Neural cell (in vitro differentiated cells): ENCODE measurements around the gene ANKRD63.

Experiments
- EP300 ChIP-seq: fragments of 450-650 bp; conservative IDR thresholded peaks from 2 replicates; pipeline ENCODE4 v1.6.1; 2014; ENCODE audit warnings: antibody characterized with exemption, mild to moderate bottlenecking, moderate library complexity; ENCODE audit not compliant: poor library complexity, severe bottlenecking
- EZH2 ChIP-seq: fragments of 200-600, 300-800 bp; shearing (Covaris generic), sonication (generic); IDR thresholded peaks from 2 replicates; pipeline ENCODE4 v1.6.1; 2014; ENCODE audit warnings: antibody characterized with exemption, low read length, borderline replicate concordance, mild to moderate bottlenecking; ENCODE audit not compliant: insufficient read depth, poor library complexity, severe bottlenecking
- MXI1 ChIP-seq: fragments of 450-650 bp; conservative IDR thresholded peaks from 2 replicates; pipeline ENCODE4 v1.6.1; 2014; ENCODE audit warnings: antibody characterized with exemption, mild to moderate bottlenecking; ENCODE audit not compliant: poor library complexity, severe bottlenecking
- POLR2AphosphoS5 ChIP-seq: IDR thresholded peaks from 2 replicates; pipeline ENCODE4 v1.6.1; 2012
- RAD21 ChIP-seq: fragments of 450-650 bp; conservative IDR thresholded peaks from 2 replicates; pipeline ENCODE4 v1.6.1; 2014; ENCODE audit warnings: antibody characterized with exemption, mild to moderate bottlenecking, moderate library complexity
- REST ChIP-seq: IDR thresholded peaks from 2 replicates; pipeline ENCODE4 v1.6.1; 2012; ENCODE audit warnings: borderline replicate concordance
- SMC3 ChIP-seq: fragments of 450-650 bp; conservative IDR thresholded peaks from 2 replicates; pipeline ENCODE4 v1.6.1; 2014; ENCODE audit warnings: antibody characterized with exemption, mild to moderate bottlenecking, moderate library complexity; ENCODE audit not compliant: poor library complexity
- TAF1 ChIP-seq: IDR thresholded peaks from 2 replicates; pipeline ENCODE4 v1.6.1; 2012; ENCODE audit warnings: low read depth
- TF ChIP-seq, protein P1 (sequence below): fragments of 450-650 bp; IDR thresholded peaks from 2 replicates; pipeline ENCODE4 v1.5.1; 2014; ENCODE audit warnings: antibody characterized with exemption, mild to moderate bottlenecking, moderate library complexity; ENCODE audit not compliant: poor library complexity, severe bottlenecking

DNA sequence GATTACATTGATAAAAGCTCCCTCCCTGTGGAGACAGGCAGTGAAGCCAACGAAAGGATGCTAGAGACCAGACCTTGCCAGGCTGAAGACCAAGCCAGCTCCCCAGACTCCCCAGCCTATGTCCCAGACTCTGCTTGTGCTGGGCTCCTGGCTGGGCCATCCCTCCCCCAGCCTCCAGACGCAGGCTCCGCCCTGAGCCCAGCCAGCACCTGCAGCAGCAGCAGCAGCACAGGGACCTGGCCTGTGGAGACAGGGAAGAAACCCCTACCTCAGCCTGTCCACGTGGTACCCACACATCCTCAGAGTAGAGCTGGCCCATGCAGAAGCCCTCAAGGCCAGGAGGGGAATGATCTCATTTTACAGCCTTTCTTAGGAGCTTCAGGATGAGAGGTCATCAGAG, 13.3 kb downstream of the ANKRD63 start:
- TF ChIP-seq EZH2: no peak
- TF ChIP-seq, protein P1, sequence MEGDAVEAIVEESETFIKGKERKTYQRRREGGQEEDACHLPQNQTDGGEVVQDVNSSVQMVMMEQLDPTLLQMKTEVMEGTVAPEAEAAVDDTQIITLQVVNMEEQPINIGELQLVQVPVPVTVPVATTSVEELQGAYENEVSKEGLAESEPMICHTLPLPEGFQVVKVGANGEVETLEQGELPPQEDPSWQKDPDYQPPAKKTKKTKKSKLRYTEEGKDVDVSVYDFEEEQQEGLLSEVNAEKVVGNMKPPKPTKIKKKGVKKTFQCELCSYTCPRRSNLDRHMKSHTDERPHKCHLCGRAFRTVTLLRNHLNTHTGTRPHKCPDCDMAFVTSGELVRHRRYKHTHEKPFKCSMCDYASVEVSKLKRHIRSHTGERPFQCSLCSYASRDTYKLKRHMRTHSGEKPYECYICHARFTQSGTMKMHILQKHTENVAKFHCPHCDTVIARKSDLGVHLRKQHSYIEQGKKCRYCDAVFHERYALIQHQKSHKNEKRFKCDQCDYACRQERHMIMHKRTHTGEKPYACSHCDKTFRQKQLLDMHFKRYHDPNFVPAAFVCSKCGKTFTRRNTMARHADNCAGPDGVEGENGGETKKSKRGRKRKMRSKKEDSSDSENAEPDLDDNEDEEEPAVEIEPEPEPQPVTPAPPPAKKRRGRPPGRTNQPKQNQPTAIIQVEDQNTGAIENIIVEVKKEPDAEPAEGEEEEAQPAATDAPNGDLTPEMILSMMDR: no peak
- TF ChIP-seq POLR2AphosphoS5: no peak
- TF ChIP-seq REST: no peak
- no peak for TF ChIP-seq EP300
- TF ChIP-seq SMC3: no peak
- no peak for TF ChIP-seq RAD21
- TF ChIP-seq TAF1: no peak
- no peak for TF ChIP-seq MXI1
